ENCODE results near the gene CCDC138. TPM values are rescaled to one million over a fixed set of nuclear protein-coding genes. Genes with fewer than 3 reads are reported as not detected.

CCDC138 gene, protein sequence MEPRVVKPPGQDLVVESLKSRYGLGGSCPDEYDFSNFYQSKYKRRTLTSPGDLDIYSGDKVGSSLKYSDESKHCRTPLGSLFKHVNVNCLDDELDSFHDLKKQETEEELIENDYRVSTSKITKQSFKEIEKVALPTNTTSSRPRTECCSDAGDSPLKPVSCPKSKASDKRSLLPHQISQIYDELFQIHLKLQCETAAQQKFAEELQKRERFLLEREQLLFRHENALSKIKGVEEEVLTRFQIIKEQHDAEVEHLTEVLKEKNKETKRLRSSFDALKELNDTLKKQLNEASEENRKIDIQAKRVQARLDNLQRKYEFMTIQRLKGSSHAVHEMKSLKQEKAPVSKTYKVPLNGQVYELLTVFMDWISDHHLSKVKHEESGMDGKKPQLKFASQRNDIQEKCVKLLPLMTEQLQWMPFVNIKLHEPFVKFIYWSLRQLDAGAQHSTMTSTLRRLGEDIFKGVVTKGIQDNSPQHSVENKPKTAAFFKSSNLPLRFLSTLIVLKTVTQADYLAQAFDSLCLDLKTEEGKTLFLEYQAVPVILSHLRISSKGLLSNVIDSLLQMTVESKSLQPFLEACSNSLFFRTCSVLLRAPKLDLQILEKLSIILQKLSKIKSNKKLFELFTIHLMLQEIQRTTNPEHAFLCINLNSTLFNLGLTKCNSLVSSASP
- total RNA-seq (2022; extraction: Qiagen RNA extraction), result 6.9 to 9.2 TPM (median 7.6 TPM) in 5 replicates

DNA sequence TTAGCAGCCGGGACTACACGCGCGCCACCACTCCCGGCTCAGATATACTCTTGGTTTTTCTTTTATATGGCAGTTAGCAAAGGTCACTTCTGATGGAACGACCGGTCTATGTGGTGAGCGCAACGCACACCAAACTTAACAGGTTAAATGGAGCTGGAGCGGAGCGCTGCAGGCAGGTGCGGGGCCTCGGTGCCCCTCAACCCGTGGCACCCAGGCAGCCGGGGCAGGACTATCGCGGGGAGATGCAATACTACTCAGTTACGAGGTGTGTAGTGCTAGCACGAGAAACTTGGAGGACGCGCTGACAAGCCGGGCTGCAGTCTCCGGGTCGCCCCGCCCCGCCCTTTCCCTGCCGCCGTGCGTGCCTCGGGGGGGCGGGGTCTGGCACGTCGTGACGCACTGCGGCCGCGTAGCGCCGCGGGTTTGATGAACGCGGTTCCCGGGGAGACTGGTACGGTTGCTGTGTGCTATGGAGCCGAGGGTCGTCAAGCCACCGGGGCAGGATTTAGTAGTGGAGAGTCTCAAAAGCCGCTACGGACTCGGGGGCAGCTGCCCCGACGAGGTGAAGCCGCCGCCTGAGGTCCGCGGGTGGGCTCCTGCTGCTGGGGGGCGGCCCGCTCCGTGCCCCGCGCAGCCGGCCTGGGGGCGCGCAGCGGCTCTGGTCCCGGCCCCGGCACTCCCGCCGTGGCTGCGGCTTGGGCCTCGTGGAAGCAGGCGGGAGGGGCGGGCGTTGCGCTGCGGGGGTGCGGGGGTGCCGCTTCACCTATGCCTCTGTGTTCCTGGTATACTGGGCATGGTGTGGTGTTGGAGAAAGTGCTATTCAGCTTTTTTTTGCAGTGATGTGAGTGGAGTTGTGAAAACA is at the start of gene CCDC138:
TSS of gene CCDC138 (plus strand) at position 418 of the 862 bp plus-strand sequence. CDS start at position 470, 52 bp downstream.

Other genes starting within 250 kb of the CCDC138 start
- gene RANBP2, start 67.3 kb upstream of the CCDC138 start, total RNA-seq (2022; extraction: Qiagen RNA extraction), result 19.3 to 26.0 TPM (median 24.7 TPM) in 5 replicates
- 0.03 to 0.12 TPM (median 0.05 TPM) in 3 of 5 replicates, not detected in the others for gene EDAR, start 202.4 kb downstream of the CCDC138 start, total RNA-seq (2022; extraction: Qiagen RNA extraction)